PC-9 (cell line): Measurements from ENCODE around the gene GFPT1. TPM values are rescaled to one million over a fixed set of nuclear protein-coding genes. Genes with fewer than 3 reads are reported as not detected.
"Not testable (repeated sequence)": the region's sequence is repeated elsewhere in the genome, so short reads cannot be mapped to it uniquely, and the experiment has no call there.

Source experiments
- BruUV-seq: library from RNA; stranded (reverse); fragments of 400-500 nt; replicated peaks from 2 replicates; lab custom pipeline; 2021; lab: Mats Ljungman, UMichigan
- CTCF ChIA-PET: fragments of 300-600 bp; sonication (Branson Sonifier 250); formaldehyde crosslinking; loops from one replicate; lab custom pipeline; 2022; ENCODE audit warnings: antibody characterized with exemption; lab: Charles Lee
- POLR2A ChIA-PET: fragments of 300-600 bp; sonication (Branson Sonifier 250); formaldehyde crosslinking; loops from one replicate; lab custom pipeline; 2022; ENCODE audit warnings: antibody characterized with exemption; ENCODE audit not compliant: unreplicated experiment; lab: Charles Lee
- DNase-seq, 2 experiments: peaks; one replicate each; pipeline versions ENCODE4 v3.0.0 to v3.0.0-alpha.2; 2015 to 2022; ENCODE audit warnings: mixed read lengths in 1 of 2
- H2AFZ ChIP-seq: fragments of 200-600 bp; sonication (generic); 2 replicates; pipeline ENCODE4 v1.8.1; 2017; ENCODE audit warnings: antibody characterized with exemption
- H3F3A ChIP-seq: fragments of 200-600 bp; sonication (generic); 2 replicates; pipeline ENCODE4 v1.8.1; 2017; ENCODE audit warnings: antibody characterized with exemption, mild to moderate bottlenecking, low read depth; ENCODE audit not compliant: insufficient read depth
- H3K27ac ChIP-seq: fragments of 200-600 bp; sonication (generic); 2 replicates; pipeline ENCODE4 v1.6.1; 2016; ENCODE audit warnings: mixed run types
- H3K27me3 ChIP-seq: fragments of 200-600 bp; sonication (generic); 2 replicates; pipeline ENCODE4 v1.6.1; 2016; ENCODE audit warnings: low read depth, mixed run types; ENCODE audit not compliant: insufficient read depth
- H3K36me3 ChIP-seq: fragments of 200-600 bp; sonication (generic); 2 replicates; pipeline ENCODE4 v1.6.1; 2016; ENCODE audit warnings: low read depth, mixed run types
- H3K4me1 ChIP-seq: fragments of 200-600 bp; sonication (generic); replicated peaks from 2 replicates; pipeline ENCODE4 v1.6.1; 2016; ENCODE audit warnings: mixed run types; ENCODE audit not compliant: insufficient read depth
- H3K4me2 ChIP-seq: fragments of 200-600 bp; sonication (generic); 2 replicates; pipeline ENCODE4 v1.6.1; 2017; ENCODE audit warnings: mixed run types
- H3K4me3 ChIP-seq: fragments of 200-600 bp; sonication (generic); 2 replicates; pipeline ENCODE4 v1.6.1; 2016; ENCODE audit warnings: mixed run types
- H3K79me2 ChIP-seq: fragments of 200-600 bp; sonication (generic); 2 replicates; pipeline ENCODE4 v1.6.1; 2017; ENCODE audit warnings: low read depth, mixed run types
- H3K9me2 ChIP-seq: fragments of 200-600 bp; sonication (generic); 2 replicates; pipeline ENCODE4 v1.8.1; 2017; ENCODE audit warnings: mild to moderate bottlenecking; ENCODE audit not compliant: insufficient read depth
- H3K9me3 ChIP-seq: fragments of 200-600 bp; sonication (generic); 2 replicates; pipeline ENCODE4 v1.8.1; 2016; ENCODE audit warnings: low read depth; ENCODE audit not compliant: insufficient read depth
- H4K20me1 ChIP-seq: fragments of 200-600 bp; sonication (generic); 2 replicates; pipeline ENCODE4 v1.8.1; 2017; ENCODE audit not compliant: insufficient read depth
- CTCF ChIP-seq: fragments of 200-600 bp; sonication (generic); conservative IDR thresholded peaks from 2 replicates; pipeline ENCODE4 v1.6.1; 2017; ENCODE audit warnings: mixed run types, antibody characterized with exemption, mild to moderate bottlenecking, moderate library complexity
- EZH2 ChIP-seq: fragments of 200-600 bp; sonication (generic); IDR thresholded peaks from 2 replicates; pipeline ENCODE4 v1.8.0; 2017; ENCODE audit warnings: antibody characterized with exemption, low read depth
- intact Hi-C: fragments of 100-400 bp; cut with micrococcal nuclease; formaldehyde crosslinking; loops from one replicate; pipeline ENCODE4 v1.10.0; 2022; ENCODE audit not compliant: unreplicated experiment
- total RNA-seq: library from RNA; stranded (reverse); gene quantifications from 2 replicates; pipeline ENCODE4 v1.2.3, GENCODE V29; 2021

GFPT1 gene
- total RNA-seq, 1 experiment from 2014 or later, result 58.3 TPM

GRCh38 chr2:69358914-69359313 lies 28.1 kb downstream of the GFPT1 start:
- DNase-seq, result no peak
- CTCF ChIA-PET, result no interaction called here
- peaks cover 15% of the 10 kb centered on the region; the same call in 1 of the 2 replicates for H3F3A ChIP-seq
- no peak overlapping the region for H3K27ac ChIP-seq
- no peaks in the 10 kb centered on the region for H3K9me3 ChIP-seq
- no peaks in the 10 kb centered on the region for H3K4me1 ChIP-seq
- POLR2A ChIA-PET, result no interaction called here
- TF ChIP-seq CTCF (no peak), EZH2 (no peak)
- peaks cover 57% of the 10 kb centered on the region for H3K36me3 ChIP-seq
- H3K79me2 ChIP-seq, result no peaks in the 10 kb centered on the region
- H3K27me3 ChIP-seq, result no peaks in the 10 kb centered on the region
- H2AFZ ChIP-seq, result no peak overlapping the region
- no peak overlapping the region for H3K4me3 ChIP-seq
- no peaks in the 10 kb centered on the region for H3K9me2 ChIP-seq
- BruUV-seq, result no TSS peak
- H4K20me1 ChIP-seq, result peaks cover 21% of the 10 kb centered on the region
- no peak overlapping the region for H3K4me2 ChIP-seq
- intact Hi-C loops, result no loop called here

- Histone ChIP-seq H3K4me2 (no peak overlapping the region), H3K9me3 (no peaks in the 10 kb centered on the region), H3F3A (peaks cover 19% of the 10 kb centered on the region; the same call in 1 of the 2 replicates), H3K4me3 (no peak overlapping the region), H3K36me3 (peaks cover 63% of the 10 kb centered on the region), H2AFZ (no peak overlapping the region), H3K79me2 (no peaks in the 10 kb centered on the region), H3K27me3 (no peaks in the 10 kb centered on the region), H4K20me1 (peaks cover 30% of the 10 kb centered on the region), H3K27ac (no peak overlapping the region), H3K9me2 (no peaks in the 10 kb centered on the region), H3K4me1 (no peaks in the 10 kb centered on the region)
- intact Hi-C loops, result no loop called here
- POLR2A ChIA-PET, result no interaction called here
- DNase-seq, result no peak
- no peak for TF ChIP-seq EZH2
- TF ChIP-seq CTCF, result no peak
- CTCF ChIA-PET, result no interaction called here
- BruUV-seq, result no TSS peak
These were observed 30.6 kb downstream of the GFPT1 start for GRCh38 chr2:69356471-69356870.

- Histone ChIP-seq H4K20me1 (peaks cover 35% of the 10 kb centered on the region), H3F3A (peaks cover 19% of the 10 kb centered on the region; the same call in 1 of the 2 replicates), H3K36me3 (peaks cover 67% of the 10 kb centered on the region)
- H2AFZ ChIP-seq, H3K9me2 ChIP-seq, POLR2A ChIA-PET, DNase-seq, CTCF ChIA-PET, BruUV-seq, H3K4me3 ChIP-seq, H3K4me2 ChIP-seq, H3K79me2 ChIP-seq, H3K27me3 ChIP-seq, H3K27ac ChIP-seq, intact Hi-C loops, H3K9me3 ChIP-seq, H3K4me1 ChIP-seq: not testable (repeated sequence)
These were observed 32.1 kb downstream of the GFPT1 start for GRCh38 chr2:69354976-69355375.

GRCh38 chr2:69353360-69353759 lies 33.7 kb downstream of the GFPT1 start:
- no TSS peak for BruUV-seq
- intact Hi-C loops, result no loop called here
- CTCF ChIA-PET, result no interaction called here

More at GRCh38 chr2:69353360-69353759, 33.7 kb downstream of the GFPT1 start:
- no peak for DNase-seq
- Histone ChIP-seq H3K9me2 (no peaks in the 10 kb centered on the region), H3K4me3 (no peak overlapping the region), H4K20me1 (peaks cover 40% of the 10 kb centered on the region), H3K9me3 (no peaks in the 10 kb centered on the region), H3K79me2 (no peaks in the 10 kb centered on the region), H3K27ac (no peak overlapping the region), H3K27me3 (no peaks in the 10 kb centered on the region), H3K4me1 (no peaks in the 10 kb centered on the region), H2AFZ (no peak overlapping the region), H3F3A (peaks cover 19% of the 10 kb centered on the region; the same call in 1 of the 2 replicates), H3K4me2 (no peak overlapping the region), H3K36me3 (peaks cover 68% of the 10 kb centered on the region)
- no peak for TF ChIP-seq EZH2
- TF ChIP-seq CTCF, result no peak
- POLR2A ChIA-PET, result no interaction called here
